ENCODE data around the gene ZNF318. TPM values are rescaled to one million over a fixed set of nuclear protein-coding genes. Genes with fewer than 3 reads are reported as not detected.

Gene ZNF318
- total RNA-seq, 1 experiment from 2014 or later = 11.3 TPM

DNA sequence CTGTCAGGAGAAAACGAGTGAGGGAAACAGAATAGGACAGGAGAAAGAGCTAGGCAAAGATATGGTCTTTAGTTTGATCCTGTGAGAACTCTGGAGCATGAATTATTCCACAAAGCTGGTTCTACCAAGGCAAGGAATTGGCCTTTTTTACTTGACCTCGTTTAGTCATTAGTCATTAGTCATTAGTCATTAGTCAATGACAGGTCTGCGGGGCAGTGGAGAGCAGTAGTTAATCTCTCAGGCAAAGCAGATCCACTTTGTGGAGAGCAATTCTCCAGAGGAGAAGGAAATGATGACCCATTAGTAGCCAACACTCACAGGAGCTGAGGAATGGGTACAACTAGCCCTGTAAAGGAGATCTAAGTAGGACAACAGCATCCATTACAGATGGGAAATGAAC lies 35.9 kb upstream of the ZNF318 start:
- TF ChIP-seq, protein P1, sequence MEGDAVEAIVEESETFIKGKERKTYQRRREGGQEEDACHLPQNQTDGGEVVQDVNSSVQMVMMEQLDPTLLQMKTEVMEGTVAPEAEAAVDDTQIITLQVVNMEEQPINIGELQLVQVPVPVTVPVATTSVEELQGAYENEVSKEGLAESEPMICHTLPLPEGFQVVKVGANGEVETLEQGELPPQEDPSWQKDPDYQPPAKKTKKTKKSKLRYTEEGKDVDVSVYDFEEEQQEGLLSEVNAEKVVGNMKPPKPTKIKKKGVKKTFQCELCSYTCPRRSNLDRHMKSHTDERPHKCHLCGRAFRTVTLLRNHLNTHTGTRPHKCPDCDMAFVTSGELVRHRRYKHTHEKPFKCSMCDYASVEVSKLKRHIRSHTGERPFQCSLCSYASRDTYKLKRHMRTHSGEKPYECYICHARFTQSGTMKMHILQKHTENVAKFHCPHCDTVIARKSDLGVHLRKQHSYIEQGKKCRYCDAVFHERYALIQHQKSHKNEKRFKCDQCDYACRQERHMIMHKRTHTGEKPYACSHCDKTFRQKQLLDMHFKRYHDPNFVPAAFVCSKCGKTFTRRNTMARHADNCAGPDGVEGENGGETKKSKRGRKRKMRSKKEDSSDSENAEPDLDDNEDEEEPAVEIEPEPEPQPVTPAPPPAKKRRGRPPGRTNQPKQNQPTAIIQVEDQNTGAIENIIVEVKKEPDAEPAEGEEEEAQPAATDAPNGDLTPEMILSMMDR (IDR thresholded peaks at IDR 0.05; ENCODE audit: unreplicated experiment) = no peak
- CTCF ChIA-PET = no interaction called here
- no peaks in the 10 kb centered on the region for H3K27me3 Mint-ChIP-seq (ENCODE audit: insufficient read depth, unreplicated experiment)
- intact Hi-C loops (cut with micrococcal nuclease) = no loop called here
- H3K4me1 Mint-ChIP-seq (ENCODE audit: insufficient read depth, unreplicated experiment) = peaks cover 7% of the 10 kb centered on the region
- no peak overlapping the region for H3K27ac Mint-ChIP-seq (ENCODE audit: low read depth, unreplicated experiment)
- no peaks in the 10 kb centered on the region for H3K9me3 Mint-ChIP-seq (ENCODE audit: unreplicated experiment)
- no peak overlapping the region for H3K4me3 Mint-ChIP-seq (ENCODE audit: unreplicated experiment)
- no TSS peak for BruUV-seq (replicated peaks)
- DNase-seq (ENCODE audit: unreplicated experiment) = no peak
- POLR2A ChIA-PET = interaction anchor here (0.6 to 1.6 kb wide), 3 partner anchors 11 to 35 kb away, joined by 3 to 4 read pairs (median 4); partner anchors contain the start of gene ABCC10
- H3K36me3 Mint-ChIP-seq (ENCODE audit: insufficient read depth, unreplicated experiment) = no peaks in the 10 kb centered on the region

- ChIA-PET CTCF (interaction anchor here (0.5 kb wide), 1 partner anchor 19 kb away, joined by 3 read pairs; no protein-coding TSS in a partner anchor), POLR2A (no interaction called here)
- no peaks in the 10 kb centered on the region for H3K9me3 Mint-ChIP-seq (ENCODE audit: unreplicated experiment)
- H3K27me3 Mint-ChIP-seq (ENCODE audit: insufficient read depth, unreplicated experiment) = no peaks in the 10 kb centered on the region
- peak; percentile 18 for DNase-seq (ENCODE audit: unreplicated experiment)
- intact Hi-C loops (cut with micrococcal nuclease) = no loop called here
- H3K36me3 Mint-ChIP-seq (ENCODE audit: insufficient read depth, unreplicated experiment) = no peaks in the 10 kb centered on the region
- H3K4me3 Mint-ChIP-seq (ENCODE audit: unreplicated experiment) = no peak overlapping the region
- TF ChIP-seq, protein P1 (IDR thresholded peaks at IDR 0.05; ENCODE audit: unreplicated experiment) = no peak
- BruUV-seq (replicated peaks) = no TSS peak
- H3K4me1 Mint-ChIP-seq (ENCODE audit: insufficient read depth, unreplicated experiment) = peaks cover 7% of the 10 kb centered on the region
- no peak overlapping the region for H3K27ac Mint-ChIP-seq (ENCODE audit: low read depth, unreplicated experiment)
These were observed 33.4 kb upstream of the ZNF318 start for GRCh38 chr6:43402820-43403219.

- Mint-ChIP-seq H3K4me3 (ENCODE audit: unreplicated experiment) (no peak overlapping the region), H3K4me1 (ENCODE audit: insufficient read depth, unreplicated experiment) (peaks cover 7% of the 10 kb centered on the region), H3K36me3 (ENCODE audit: insufficient read depth, unreplicated experiment) (no peaks in the 10 kb centered on the region), H3K27ac (ENCODE audit: low read depth, unreplicated experiment) (no peak overlapping the region), H3K9me3 (ENCODE audit: unreplicated experiment) (no peaks in the 10 kb centered on the region), H3K27me3 (ENCODE audit: insufficient read depth, unreplicated experiment) (no peaks in the 10 kb centered on the region)
- CTCF ChIA-PET = interaction anchor here (0.8 kb wide), 1 partner anchor 9 kb away, joined by 3 read pairs; no protein-coding TSS in a partner anchor
- TF ChIP-seq, protein P1 (IDR thresholded peaks at IDR 0.05; ENCODE audit: unreplicated experiment) = no peak
- intact Hi-C loops (cut with micrococcal nuclease) = no loop called here
- BruUV-seq (replicated peaks) = no TSS peak
- POLR2A ChIA-PET = no interaction called here
- no peak for DNase-seq (ENCODE audit: unreplicated experiment)
These were observed 32.3 kb upstream of the ZNF318 start for GRCh38 chr6:43401730-43402129.

DNA sequence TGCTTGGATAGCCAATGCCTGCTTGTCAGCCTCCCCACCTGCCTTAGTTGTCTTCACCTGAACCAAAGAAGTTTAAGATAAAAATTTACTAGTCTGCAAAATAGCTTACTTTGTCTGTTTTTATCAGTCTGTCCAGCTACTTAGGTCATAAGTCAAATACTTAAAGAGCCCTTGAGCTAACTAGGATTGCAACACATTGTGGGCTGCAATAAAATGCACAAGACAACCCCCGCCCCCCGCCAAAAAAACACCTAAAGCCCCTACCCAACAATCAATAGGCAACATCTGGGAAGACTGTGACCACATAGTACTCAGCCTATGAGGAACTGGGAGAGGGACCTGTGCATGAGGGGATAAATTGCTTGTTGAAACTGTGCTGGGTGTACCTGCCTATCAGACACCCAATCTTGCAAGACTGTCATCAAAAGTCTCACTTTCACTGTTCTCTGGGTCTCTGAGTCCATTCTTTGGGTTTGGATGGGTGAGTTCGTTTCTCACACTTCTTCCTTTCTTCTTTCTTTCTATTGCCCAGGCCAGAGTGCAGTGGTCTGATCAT lies 30.6 kb upstream of the ZNF318 start:
- TF ChIP-seq, protein P1 (IDR thresholded peaks at IDR 0.05; ENCODE audit: unreplicated experiment) = no peak
- Mint-ChIP-seq H3K4me3 (ENCODE audit: unreplicated experiment) (no peak overlapping the region), H3K27me3 (ENCODE audit: insufficient read depth, unreplicated experiment) (no peaks in the 10 kb centered on the region), H3K27ac (ENCODE audit: low read depth, unreplicated experiment) (no peak overlapping the region), H3K36me3 (ENCODE audit: insufficient read depth, unreplicated experiment) (no peaks in the 10 kb centered on the region), H3K9me3 (ENCODE audit: unreplicated experiment) (no peaks in the 10 kb centered on the region), H3K4me1 (ENCODE audit: insufficient read depth, unreplicated experiment) (peaks cover 3% of the 10 kb centered on the region)
- DNase-seq (ENCODE audit: unreplicated experiment) = no peak
- no TSS peak for BruUV-seq (replicated peaks)
- ChIA-PET POLR2A (no interaction called here), CTCF (no interaction called here)
- intact Hi-C loops (cut with micrococcal nuclease) = no loop called here
